ENCODE data around the gene HOXA3.

DNA sequence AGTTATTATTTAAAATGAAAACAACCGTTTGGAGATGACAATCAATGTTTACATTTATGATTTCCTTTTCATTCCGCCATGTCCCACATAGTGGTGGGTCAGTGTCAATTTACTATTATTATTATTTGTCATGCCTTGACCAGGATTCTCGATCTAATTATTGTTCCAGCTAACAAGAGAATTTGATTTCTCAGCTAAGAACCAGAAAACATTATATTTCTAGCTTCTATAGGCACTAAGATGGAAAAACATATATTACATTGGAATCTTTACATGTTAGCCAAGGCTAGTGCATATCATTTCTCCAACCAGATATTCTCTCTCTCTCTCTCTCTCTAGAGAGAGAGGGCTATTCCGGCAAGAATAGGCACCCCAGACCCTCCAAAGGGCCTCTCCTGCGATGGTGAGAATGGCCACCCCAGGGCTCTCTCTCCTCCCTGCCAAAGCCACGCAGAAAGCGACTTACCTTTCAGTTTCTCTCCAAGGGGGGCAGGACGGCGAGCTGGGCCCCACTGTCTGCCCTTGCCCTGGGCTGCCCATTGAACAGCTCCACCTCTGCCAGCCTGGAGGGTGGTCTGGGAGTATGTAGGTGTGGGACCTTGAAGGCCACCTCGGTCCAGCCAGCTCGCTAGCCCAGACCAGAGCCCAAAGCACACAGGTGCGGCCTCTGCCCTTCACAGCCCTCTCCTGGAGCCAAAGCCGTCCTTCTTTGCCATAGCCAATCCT, 2.4 kb downstream of the HOXA3 start:
- TF ChIP-seq CTCF (IDR thresholded peaks at IDR 0.05) = no peak
- no peak for TF ChIP-seq OVOL2 (CRISPR knock-in tag; IDR thresholded peaks at IDR 0.05; ENCODE audit: borderline replicate concordance)
- TF ChIP-seq, protein P1, sequence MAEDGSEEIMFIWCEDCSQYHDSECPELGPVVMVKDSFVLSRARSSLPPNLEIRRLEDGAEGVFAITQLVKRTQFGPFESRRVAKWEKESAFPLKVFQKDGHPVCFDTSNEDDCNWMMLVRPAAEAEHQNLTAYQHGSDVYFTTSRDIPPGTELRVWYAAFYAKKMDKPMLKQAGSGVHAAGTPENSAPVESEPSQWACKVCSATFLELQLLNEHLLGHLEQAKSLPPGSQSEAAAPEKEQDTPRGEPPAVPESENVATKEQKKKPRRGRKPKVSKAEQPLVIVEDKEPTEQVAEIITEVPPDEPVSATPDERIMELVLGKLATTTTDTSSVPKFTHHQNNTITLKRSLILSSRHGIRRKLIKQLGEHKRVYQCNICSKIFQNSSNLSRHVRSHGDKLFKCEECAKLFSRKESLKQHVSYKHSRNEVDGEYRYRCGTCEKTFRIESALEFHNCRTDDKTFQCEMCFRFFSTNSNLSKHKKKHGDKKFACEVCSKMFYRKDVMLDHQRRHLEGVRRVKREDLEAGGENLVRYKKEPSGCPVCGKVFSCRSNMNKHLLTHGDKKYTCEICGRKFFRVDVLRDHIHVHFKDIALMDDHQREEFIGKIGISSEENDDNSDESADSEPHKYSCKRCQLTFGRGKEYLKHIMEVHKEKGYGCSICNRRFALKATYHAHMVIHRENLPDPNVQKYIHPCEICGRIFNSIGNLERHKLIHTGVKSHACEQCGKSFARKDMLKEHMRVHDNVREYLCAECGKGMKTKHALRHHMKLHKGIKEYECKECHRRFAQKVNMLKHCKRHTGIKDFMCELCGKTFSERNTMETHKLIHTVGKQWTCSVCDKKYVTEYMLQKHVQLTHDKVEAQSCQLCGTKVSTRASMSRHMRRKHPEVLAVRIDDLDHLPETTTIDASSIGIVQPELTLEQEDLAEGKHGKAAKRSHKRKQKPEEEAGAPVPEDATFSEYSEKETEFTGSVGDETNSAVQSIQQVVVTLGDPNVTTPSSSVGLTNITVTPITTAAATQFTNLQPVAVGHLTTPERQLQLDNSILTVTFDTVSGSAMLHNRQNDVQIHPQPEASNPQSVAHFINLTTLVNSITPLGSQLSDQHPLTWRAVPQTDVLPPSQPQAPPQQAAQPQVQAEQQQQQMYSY (CRISPR knock-in tag; IDR thresholded peaks at IDR 0.05) = no peak
- TF ChIP-seq, protein P2, sequence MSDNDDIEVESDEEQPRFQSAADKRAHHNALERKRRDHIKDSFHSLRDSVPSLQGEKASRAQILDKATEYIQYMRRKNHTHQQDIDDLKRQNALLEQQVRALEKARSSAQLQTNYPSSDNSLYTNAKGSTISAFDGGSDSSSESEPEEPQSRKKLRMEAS (CRISPR knock-in tag; IDR thresholded peaks at IDR 0.05) = no peak
- no peak for TF ChIP-seq ATF6 (CRISPR knock-in tag; IDR thresholded peaks at IDR 0.05)
- TF ChIP-seq JUN (CRISPR knock-in tag; IDR thresholded peaks at IDR 0.05) = no peak
- no peak for TF ChIP-seq JAZF1 (CRISPR knock-in tag; IDR thresholded peaks at IDR 0.05)

Measured in WTC11 (cell line).